HG03159 (cell line): ENCODE results near the gene SNX22.

ENCODE experiments used
- ATAC-seq: cut with Tn5 transposase; IDR thresholded peaks from one replicate; pipeline ENCODE4 v1.9.1; 2021; ENCODE audit warnings: mild to moderate bottlenecking, moderate library complexity; ENCODE audit not compliant: unreplicated experiment

Gene SNX22

DNA sequence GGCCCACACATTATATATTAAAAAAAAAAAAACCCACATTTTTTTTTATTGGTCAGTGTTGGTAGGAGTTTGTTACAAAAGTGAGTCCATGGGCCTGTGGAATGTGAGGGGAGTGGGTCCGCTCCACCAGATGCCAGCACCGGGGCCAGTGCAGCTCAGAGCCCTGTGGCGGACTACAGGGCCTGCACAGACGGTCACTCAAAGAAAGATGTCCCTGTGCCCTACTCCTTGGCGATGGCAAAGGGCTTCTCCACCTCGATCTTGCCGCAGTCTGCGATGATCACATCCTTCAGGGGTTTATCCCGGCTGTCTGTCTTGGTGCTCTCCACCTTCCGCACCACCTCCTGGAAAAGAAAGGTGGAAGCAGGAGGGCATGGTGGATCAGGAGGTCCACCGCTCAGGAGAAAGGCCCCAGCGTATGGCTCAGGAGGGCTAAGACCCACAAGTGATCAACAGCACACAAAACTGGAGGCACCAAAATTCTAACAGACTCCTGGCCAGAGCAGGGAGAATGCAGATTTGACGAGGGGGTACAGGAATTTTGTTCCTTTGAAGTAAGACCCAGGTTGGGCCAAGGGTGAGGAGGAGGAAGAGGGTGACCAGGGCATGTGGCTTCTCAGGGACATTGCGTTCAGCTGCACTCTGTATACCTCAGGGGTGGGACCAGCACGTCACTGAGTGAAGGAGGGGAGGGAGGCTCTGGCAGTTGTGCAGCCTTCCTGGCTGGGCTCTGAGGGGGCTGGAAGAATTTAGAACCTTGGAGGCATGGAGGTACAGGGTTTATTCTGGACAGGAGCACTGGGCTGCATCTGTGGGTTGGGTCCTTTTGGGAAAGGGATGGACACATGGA is 4.5 kb downstream of the SNX22 start:
- ATAC-seq = no peak

DNA sequence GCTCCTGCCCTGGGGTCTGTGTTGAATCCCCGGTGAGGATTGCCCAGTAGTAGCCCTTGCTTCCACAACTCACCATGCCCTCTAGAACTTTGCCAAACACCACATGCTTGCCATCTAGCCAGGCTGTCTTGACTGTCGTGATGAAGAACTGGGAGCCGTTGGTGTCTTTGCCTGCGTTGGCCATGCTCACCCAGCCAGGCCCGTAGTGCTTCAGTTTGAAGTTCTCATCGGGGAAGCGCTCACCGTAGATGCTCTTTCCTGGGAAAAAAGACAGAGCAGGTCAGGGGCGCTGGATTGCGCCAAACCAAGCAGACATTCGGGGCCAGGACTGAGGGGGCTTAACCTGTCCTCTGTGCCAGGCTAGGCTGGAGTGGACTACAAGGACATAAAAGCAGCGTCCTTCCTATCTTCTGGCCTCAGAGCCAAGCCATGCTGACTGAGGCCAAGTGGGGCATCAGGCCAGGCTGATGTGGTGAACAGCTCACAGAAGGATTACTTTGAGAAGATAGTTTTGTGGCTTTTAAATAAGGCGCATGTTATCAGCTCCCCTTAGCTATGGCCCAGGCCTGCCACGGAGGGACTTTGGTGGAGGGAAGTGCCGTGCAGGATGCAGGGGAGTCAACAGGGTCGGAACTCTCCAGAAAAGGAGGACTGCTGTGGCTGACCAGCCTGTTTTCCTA is 5.3 kb downstream of the SNX22 start:
- no peak for ATAC-seq

DNA sequence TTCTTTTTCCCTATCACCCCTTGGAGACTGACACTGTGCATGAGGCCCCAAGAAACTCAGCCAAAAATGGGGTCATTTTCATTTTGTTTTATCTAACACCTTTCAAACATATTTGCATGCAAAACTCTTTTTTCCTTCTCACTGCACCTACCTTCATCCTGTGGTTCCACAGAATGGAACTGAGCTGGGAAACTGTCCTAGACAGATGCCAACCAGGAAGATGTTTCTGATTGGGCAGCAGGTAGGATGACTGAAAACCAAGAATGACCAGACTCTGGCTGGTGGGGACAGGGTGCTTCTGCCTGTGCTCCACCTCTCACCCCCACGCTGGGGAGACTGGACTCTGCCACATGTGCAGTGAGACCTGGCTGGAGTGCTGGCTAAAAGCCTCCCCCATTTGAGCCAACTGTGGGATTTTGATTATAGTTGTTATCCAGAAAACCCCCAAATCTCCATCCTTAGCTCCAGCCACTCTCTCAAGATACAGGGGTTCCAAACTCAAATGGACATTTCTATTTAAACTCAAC is 6.1 kb downstream of the SNX22 start:
- no peak for ATAC-seq

DNA sequence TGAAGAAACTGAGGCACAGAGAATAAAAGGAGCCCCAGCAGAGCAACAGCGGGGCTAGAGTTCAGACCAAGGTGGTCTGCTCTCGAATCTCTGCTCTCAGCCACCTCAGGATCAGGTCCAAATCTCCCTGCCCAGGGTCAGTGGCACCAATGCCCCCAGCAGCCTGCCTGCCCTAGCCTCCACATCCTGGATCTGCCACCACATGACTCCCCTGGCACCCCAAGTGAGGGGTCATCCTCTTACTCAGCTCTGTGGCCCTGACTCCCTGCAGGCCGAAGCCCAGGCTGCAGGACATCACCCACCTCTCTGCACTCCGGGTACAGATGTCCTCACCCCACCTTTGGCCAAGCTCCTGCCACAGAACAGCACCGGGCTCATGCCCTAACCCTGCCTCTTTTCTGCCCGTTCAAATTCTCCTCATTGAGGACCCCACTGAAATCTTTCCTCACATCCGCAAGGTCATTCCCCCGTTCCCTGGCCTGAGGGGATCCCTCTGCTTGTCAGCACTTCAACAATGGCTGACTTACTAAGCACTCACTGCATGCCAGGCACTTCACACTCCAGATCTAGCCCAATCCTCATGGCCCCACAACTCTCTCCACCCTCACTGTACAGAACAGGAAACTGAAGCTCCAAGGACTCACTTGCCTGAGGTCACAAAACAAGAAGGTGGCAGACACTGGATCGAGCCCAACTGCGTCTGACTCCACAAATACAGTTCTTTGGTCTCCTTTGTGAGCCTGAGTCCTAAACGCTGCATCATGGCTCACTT is 7.0 kb downstream of the SNX22 start:
- no peak for ATAC-seq

DNA sequence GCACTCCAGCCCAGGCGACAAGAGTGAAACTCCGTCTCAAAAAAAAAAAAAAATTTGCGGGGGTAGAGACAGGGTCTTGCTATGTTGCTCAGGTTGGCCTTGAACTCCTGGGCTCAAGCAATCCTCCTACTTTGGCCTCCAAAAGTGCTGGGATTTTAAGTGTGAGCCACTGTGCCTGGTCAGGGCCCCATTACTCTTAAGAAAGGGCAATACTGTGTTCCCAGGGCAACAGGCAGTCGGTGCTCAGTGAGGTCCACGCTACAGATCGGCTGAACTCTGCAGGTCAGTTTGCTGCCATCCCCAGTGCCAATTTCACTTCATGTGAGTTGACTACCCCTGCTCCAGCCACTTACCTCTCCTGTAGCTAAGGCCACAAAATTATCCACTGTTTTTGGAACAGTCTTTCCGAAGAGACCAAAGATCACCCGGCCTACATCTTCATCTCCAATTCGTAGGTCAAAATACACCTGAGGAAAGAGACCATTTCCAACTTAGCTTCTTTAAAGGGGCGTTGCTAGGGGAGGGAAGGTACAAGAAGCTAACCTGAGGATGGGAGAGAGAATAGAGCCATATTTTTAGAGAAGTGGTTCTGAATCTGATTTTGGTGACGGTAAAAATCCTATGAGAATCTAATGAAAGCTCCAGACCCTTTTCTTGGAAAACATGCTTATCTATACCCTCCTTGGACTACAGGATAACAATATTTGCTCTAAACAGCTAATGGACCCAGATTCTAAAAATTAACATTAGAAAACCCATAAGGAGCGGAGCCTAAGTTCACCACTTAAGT is 10.4 kb downstream of the SNX22 start:
- ATAC-seq = no peak

DNA sequence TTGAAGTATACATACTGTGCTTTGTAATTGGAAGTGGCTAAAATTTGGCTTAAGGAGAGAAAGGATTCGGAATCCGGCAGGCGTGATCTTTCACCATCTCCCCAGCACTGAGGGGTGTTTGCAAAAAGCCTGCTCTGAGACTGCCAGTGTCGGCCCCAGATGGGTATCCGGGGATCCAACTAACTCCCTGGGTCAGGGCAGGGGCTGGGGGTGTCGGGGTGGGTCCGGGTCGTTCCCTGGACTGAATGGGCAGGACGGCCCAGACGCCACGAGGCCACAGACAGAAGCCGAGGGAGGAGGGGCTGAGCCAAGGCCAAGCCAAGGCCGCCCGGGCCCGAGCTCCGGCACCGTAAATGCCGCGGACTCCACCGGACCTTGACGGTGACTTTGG is 10.9 kb downstream of the SNX22 start:
- peak; percentile 15 for ATAC-seq

DNA sequence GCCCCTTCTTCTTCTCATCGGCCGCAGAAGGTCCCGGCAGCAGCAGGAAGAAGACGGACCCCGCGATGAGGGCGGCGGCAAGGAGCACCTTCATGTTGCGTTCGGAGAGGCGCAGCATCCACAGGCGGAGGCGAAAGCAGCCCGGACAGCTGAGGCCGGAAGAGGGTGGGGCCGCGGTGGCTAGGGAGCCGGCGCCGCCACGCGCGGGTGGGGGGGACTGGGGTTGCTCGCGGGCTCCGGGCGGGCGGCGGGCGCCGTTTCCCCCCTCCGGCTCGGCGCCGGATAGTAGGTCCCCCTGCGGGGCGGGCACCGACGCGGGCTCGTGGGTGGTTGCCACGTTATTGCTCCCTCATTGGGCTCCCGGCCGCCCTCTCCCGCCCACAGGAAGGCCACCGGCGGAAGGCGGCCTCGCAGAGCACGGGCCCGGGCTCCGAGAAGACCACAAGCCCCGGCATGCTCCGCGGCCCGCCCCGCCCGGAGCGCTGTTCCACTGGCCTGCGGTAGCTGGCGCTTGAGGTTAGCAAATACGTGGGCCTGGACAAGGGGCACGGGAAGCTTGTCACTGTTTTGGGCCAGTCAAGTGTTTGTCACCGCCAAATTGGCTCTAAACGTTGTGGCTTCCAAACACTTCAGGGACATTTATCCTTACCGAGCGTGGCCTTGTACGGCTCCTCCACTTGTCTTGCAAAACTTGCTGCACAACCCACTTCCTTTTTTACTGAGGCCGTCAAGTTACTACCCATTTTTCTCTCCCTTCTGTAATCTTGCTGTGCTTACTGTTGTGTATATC is 11.5 kb downstream of the SNX22 start, which contains the start of gene PPIB:
PPIB (minus strand) TSS at position 154 of the 790 bp plus-strand sequence; CDS start at position 118, 36 bp downstream.
- ATAC-seq = peak; percentile 90

DNA sequence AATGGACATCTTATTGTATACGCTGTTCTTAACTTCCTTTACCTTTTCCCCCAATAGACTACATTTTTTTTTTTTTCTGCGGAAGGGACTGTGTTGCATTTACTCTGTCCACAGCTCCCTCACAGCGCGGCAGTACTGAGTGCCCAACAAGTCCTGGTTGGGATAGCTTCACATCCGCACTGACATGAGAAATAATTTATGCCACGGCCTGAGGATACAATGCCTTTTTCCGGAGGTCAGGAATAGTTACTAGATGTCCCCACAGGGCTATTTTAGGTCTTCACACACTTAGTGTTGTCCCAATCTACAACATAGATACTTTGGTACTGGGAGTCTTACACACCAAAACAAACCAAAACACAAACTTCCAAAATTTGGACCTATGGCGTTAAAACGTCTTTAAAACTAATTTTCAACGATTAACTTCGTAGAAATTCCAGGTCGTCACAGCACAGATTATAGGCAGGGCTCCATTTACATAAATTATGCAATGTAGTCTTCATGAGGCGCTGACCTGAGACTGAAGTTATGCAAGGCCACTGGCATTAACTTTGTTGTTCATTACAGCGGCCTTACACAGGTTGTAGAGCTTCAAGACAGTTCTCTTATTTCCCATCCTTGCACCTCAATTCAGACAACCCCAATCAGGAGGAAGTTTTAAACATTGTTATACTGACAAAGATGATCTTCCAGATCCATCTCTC is 12.3 kb downstream of the SNX22 start:
- no peak for ATAC-seq

DNA sequence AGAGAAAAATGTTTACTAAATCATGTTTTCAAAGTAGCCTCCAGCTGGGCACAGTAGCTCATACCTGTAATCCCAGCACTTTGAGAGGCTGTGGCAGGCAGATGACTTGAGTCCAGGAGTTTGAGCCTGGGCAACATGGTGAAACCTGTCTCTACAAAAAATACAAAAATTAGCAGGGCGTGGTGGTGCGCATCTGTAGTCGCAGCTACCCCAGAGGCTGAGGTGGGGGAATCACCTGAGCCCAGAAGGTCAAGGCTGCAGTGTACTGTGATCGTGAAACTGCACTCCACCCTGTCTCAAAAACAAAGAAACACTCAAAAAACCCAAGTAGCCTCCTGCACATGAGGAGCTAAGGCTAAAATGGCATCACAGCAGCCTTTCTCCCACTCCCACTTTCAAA is 12.9 kb downstream of the SNX22 start:
- no peak for ATAC-seq

DNA sequence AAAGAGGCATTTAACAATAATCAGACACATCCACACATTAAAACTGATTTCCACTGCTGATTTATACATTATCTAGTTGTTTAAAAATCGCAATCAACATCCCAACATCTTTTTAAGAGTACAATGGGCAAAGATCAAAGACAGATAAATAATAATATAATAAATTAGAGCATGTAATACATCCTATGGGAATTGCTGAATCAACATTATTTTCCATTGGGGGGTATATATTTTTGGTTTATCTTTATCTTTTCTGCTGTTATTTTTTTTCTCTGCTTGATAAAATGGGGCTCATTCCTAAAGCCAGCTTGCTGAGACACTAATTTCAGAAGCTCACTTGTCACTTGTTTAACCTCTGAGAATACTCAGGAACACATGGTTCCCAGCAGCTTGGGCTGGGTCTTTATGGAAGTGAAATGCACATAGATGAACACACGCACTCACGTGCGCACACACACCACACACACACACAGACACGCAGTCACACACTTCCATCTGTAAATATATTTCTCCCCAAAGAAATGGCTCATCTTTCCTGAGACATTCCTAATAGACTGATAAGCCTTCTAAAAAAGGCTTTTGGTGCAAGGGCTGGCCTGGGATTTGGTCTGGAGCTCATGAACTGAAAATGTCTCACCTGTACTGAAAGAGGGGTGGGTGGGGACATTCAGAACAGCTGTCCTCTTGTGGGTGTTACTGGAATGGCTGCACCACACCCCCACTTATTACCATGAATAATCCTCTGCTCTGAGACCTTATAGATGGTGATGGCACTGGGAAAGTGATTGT is 14.8 kb downstream of the SNX22 start:
- no peak for ATAC-seq

DNA sequence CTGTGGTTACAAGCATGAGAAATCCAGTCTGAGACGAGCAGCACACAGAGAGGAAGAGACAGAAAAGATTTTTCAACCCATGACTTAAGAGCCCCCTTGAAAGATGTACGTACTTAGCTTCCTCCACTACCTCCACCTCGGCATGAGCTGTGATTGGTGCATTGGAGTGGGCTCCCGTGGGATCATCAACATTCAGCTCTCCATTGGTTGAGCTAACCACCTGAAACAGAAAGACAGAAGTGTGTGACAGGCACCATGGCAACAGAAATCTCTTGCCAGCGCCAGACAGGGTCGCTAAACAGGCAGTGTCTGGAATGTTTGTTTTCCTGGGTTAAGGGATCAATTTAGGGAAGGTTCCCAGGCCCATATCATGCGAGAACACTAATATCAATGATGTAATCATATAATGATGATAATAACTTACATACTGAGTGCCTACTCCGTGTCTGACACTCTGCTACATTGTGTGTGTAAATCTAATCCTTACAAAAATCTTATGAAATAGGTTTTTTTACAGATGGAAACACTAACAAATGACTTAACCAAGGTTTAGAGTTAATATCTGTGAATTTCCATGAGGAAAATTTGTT is 28.8 kb downstream of the SNX22 start:
- no peak for ATAC-seq

DNA sequence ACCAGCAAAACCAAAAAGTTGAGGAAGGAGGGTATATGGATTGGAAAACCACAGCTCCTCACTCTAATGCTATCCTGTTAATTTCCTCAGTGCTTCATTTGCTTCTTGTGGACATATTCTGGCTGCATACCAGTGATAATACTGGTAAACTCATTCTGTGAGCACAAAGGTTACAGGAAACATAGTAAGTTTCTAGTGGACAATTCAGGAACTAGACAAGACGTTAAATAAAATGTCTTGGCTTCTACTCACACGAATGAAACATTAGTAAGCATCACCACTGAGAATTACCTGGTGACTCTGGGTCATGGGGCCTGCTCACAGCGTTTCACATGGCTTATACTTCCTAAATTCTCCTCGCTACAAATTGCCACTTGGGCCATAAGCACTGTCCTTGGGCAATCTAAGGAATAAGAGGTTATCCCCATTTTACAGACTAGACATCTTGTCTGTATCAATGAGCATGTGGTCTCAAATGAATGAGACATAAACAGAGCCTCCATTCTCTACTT is 31.4 kb downstream of the SNX22 start:
- no peak for ATAC-seq

DNA sequence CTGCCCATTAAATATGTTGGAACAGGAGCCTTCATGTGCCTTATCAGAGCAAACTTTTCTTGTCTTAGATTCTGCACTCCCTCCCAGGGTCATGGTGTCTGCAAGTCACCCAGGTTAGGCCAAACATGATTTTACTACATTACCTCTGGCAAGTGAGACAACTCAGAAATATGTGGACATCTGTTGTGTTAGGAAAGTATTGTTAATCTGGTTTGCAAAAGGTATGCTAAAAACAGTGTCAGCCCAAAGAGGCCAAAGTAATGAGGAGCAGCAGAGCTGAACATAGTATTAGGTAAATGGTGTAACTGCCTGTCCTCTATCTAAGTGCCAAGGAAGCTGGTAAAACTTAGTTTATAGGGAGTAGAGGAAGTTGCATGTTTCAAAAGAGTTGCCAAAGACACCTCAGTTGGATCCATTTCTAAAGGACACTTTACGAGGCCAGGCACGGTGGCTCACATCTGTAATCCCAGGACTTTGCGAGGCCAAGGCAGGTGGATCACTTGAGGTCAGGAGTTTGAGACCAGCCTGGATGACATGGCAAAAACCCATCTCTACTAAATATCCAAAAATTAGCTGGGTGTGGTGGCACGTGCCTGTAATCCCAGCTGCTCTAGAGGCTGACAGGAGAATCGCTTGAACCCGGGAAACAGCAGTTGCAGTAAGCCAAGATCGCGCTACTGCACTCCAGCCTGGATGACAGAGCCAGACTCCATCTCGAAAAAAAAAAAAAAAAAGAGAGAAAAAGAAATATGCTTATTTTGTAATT is 33.8 kb downstream of the SNX22 start:
- no peak for ATAC-seq

DNA sequence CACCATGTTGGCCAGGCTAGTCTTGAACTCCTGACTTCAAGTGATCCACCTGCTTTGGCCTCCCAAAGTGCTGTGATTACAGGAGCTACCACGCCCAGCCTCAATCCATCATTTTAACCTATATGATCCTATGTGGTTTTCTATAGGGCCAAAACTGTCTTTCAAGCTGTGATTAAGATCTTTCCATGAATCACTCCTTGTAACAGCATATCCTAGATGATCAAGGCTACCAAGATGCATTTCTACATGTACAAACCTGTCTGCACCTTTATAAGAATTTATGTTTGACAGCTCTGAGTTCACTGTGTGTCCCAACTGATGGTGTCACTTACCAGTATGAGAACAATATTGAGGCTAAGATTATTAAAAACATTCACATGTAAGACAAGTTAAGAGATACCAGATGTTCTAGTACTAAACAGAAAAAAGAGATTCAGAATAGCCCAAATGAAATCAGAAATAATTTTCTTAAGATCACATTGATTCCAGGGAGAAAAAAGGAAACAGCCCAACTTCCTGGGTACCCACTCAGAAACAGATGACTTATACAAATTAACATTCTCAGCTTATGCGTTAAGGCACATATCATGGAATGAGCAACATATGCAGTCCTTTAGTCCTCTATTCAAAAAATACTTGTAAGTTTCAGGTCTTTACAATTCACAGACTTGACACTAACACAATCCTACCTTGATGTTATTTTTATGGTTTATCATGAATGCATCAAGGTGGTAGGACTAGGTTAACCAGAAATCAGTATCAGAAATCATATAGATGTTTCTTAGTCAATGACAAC is 36.1 kb downstream of the SNX22 start:
- ATAC-seq = no peak

DNA sequence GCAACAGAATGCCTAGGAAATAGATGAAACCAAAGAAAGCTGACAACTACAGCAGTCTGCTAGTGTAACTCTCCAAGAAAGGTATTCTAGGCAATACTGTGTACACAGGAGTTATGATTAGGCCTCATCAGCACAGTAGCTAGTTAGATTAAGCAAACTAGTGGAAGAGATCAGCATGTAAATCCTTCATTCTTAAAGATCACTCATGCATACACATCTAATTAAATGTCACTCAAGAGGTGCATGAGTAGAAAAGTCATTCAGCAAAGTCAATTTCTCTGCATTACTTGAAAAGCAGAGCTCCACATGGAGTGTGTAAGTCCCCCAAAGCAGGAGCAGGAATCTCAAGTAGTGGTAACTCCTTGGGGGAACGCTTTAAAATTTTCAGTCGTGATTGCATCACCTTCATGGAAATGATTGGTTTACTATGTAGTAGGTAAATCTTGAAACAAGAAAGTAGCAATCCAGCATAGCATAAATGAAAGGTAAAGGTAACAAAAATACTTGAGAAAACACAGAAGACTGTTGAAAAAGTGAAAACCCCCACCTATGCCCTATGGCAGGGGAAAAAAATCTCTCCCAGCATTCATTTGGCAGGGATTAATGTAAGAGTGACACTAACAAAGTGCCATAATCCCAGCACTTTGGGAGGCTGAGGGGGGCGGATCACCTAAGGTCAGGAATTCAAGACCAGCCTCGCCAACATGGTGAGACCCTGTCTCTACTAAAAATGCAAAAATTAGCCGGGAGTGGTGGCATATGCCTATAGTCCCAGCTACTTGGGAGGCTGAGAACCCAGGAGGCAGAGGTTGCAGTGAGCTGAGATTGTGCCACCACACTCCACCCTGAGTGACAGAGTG is 40.7 kb downstream of the SNX22 start:
- no peak for ATAC-seq
